HG03457 (cell line): ENCODE results near the gene GREB1.

Experiments
- ATAC-seq: cut with Tn5 transposase; IDR thresholded peaks from one replicate; pipeline ENCODE4 v1.9.1; 2021; ENCODE audit warnings: moderate number of reproducible peaks; ENCODE audit not compliant: unreplicated experiment

Gene GREB1

GRCh38 chr2:11507517-11507916, 26.3 kb upstream of the GREB1 start:
- ATAC-seq, result no peak

- no peak for ATAC-seq
Observed at GRCh38 chr2:11508279-11508678, 25.6 kb upstream of the GREB1 start.

GRCh38 chr2:11509657-11510360, 24.0 kb upstream of the GREB1 start:
- ATAC-seq, result no peak

- ATAC-seq, result no peak
Observed at GRCh38 chr2:11512431-11512830, 21.4 kb upstream of the GREB1 start.

GRCh38 chr2:11513319-11513718, 20.5 kb upstream of the GREB1 start:
- ATAC-seq, result no peak

GRCh38 chr2:11514081-11514730, 19.6 kb upstream of the GREB1 start:
- no peak for ATAC-seq

GRCh38 chr2:11514904-11515303, 18.9 kb upstream of the GREB1 start:
- no peak for ATAC-seq

GRCh38 chr2:11515490-11515981, 18.3 kb upstream of the GREB1 start:
- ATAC-seq, result no peak

GRCh38 chr2:11516984-11517648, 16.7 kb upstream of the GREB1 start:
- no peak for ATAC-seq

GRCh38 chr2:11517906-11518305, 15.9 kb upstream of the GREB1 start:
- ATAC-seq, result no peak

GRCh38 chr2:11520092-11520693, 13.7 kb upstream of the GREB1 start:
- ATAC-seq, result no peak

- no peak for ATAC-seq
Observed at GRCh38 chr2:11521775-11522174, 12.1 kb upstream of the GREB1 start.

- no peak for ATAC-seq
Observed at GRCh38 chr2:11524470-11524869, 9.4 kb upstream of the GREB1 start.

GRCh38 chr2:11525762-11526161, 8.1 kb upstream of the GREB1 start:
- no peak for ATAC-seq

- ATAC-seq, result no peak
Observed at GRCh38 chr2:11527001-11527400, 6.8 kb upstream of the GREB1 start.

GRCh38 chr2:11528228-11528627, 5.6 kb upstream of the GREB1 start:
- no peak for ATAC-seq

GRCh38 chr2:11530864-11531465, 2.9 kb upstream of the GREB1 start:
- ATAC-seq, result no peak

GRCh38 chr2:11532416-11533055, 1.3 kb upstream of the GREB1 start:
- ATAC-seq, result no peak

- no peak for ATAC-seq
Observed at GRCh38 chr2:11534071-11534745, 363 bp downstream of the GREB1 start.
